Measurements from ENCODE around the gene PPARD. TPM values are rescaled to one million over a fixed set of nuclear protein-coding genes. Genes with fewer than 3 reads are reported as not detected.
A peak's percentile ranks its signal among the peaks of the same experiment; 100 is the strongest.

Gene PPARD
- total and polyA plus RNA-seq, 2 of the 13 experiments (the other 11 are each of a cell fraction or from before 2014, with no cell fraction given), result 6.1 to 13.3 TPM

DNA sequence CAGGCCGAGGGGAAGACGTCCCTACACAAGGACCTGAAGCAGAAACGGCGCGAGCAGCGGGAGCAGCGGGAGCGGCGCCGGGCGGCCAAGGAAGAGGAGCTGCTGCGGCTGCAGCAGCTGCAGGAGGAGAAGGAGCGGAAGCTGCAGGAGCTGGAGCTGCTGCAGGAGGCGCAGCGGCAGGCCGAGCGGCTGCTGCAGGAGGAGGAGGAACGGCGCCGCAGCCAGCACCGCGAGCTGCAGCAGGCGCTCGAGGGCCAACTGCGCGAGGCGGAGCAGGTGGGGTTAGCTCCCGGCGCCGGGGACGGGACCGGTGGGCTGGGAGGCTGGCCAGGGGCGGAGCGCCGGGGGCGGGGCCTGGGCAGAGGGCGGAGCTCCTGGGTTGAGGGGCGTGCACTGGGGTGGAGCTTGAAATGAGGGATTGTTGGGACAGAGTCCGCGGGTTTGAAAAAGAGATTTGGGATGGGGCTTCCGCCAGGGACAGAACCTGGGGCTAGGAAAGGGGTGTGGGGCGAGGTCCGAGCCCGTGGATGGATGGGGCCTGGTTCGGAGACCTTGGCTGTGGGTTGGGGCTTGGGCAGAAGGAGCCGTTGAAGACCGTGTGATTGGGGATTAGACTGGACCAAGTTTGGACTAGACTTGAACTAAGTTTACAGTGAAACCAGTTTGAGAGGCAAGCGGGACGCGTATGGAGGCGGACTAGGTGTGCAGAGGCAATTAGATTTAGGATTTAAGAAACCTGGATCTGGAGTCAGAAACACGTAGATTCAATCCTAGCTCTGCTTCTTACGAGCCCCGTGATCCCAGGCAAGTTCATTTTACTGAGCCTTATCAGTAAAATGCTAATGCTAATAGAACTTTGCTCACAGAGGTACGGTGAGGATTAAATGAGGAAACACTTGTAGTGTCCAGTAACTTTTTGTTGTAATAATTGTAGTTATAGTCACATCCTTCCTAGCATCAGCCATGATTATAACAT lies 23.9 kb upstream of the PPARD start (continued):
- TF ChIP-seq NRL (CRISPR knock-in tag; IDR thresholded peaks at IDR 0.05; ENCODE audit: borderline replicate concordance) (no peak; the same call in 1 of the 2 replicates), ASH2L (IDR thresholded peaks at IDR 0.05; ENCODE audit: insufficient read length, low read depth, low read length) (peak; percentile 55), CEBPB (IDR thresholded peaks at IDR 0.05; ENCODE audit: borderline replicate concordance, low read depth, low read length) (no peak), KLF12 (CRISPR knock-in tag; IDR thresholded peaks at IDR 0.05; ENCODE audit: borderline replicate concordance) (peak; percentile 97), ZNF136 (CRISPR knock-in tag; IDR thresholded peaks at IDR 0.05; ENCODE audit: low read depth) (peak; percentile 56; the same call in 1 of the 2 replicates), ATF7 (IDR thresholded peaks at IDR 0.05) (no peak), ATF7 (CRISPR knock-in tag; IDR thresholded peaks at IDR 0.05) (no peak), PRMT3 (CRISPR knock-in tag; IDR thresholded peaks at IDR 0.05; ENCODE audit: borderline replicate concordance, low read depth) (peak; percentile 10; the same call in 1 of the 2 replicates), ZNF747 (CRISPR knock-in tag; IDR thresholded peaks at IDR 0.05; ENCODE audit: borderline replicate concordance) (no peak), JUND (CRISPR knock-in tag; IDR thresholded peaks at IDR 0.05) (no peak), ZNF33B (CRISPR knock-in tag; IDR thresholded peaks at IDR 0.05) (no peak; the same call in 1 of the 2 replicates), ZNF839 (CRISPR knock-in tag; IDR thresholded peaks at IDR 0.05; ENCODE audit: borderline replicate concordance) (no peak), ZNF737 (CRISPR knock-in tag; IDR thresholded peaks at IDR 0.05; ENCODE audit: borderline replicate concordance) (no peak), POGZ (CRISPR knock-in tag; IDR thresholded peaks at IDR 0.05) (no peak; the same call in 1 of the 2 replicates), ZBTB7A (CRISPR knock-in tag; IDR thresholded peaks at IDR 0.05) (no peak), MAFK (conservative IDR thresholded peaks at IDR 0.05 in 1 of 2, IDR thresholded peaks at IDR 0.05 in 1 of 2; ENCODE audit: low read length in 2 of 2) (peak in 1 of 2 experiments; percentile 54; a peak in 2 of 4 replicates), SIN3B (IDR thresholded peaks at IDR 0.05; ENCODE audit: low read length) (no peak), ARNT (IDR thresholded peaks at IDR 0.05) (no peak), HNF4G (IDR thresholded peaks at IDR 0.05; ENCODE audit: borderline replicate concordance, low read depth, low read length) (no peak), HNF4G (CRISPR knock-in tag; IDR thresholded peaks at IDR 0.05; ENCODE audit: borderline replicate concordance, low read depth) (peak; percentile 37; the same call in 1 of the 2 replicates), ZNF563 (CRISPR knock-in tag; IDR thresholded peaks at IDR 0.05) (peak; percentile 61; the same call in 1 of the 2 replicates), GATAD2A (CRISPR knock-in tag; IDR thresholded peaks at IDR 0.05) (peak; percentile 25; the same call in 1 of the 2 replicates), GTF3A (CRISPR knock-in tag; conservative IDR thresholded peaks at IDR 0.05) (0 out of 2 replicates have a peak, but pooled peaks have one; percentile 40), ZNF329 (CRISPR knock-in tag; IDR thresholded peaks at IDR 0.05; ENCODE audit: low read depth) (no peak), ZNF552 (CRISPR knock-in tag; IDR thresholded peaks at IDR 0.05; ENCODE audit: borderline replicate concordance) (0 out of 2 replicates have a peak, but pooled peaks have one; percentile 7)
- TF ChIP-seq, protein P1, sequence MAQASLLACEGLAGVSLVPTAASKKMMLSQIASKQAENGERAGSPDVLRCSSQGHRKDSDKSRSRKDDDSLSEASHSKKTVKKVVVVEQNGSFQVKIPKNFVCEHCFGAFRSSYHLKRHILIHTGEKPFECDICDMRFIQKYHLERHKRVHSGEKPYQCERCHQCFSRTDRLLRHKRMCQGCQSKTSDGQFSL (CRISPR knock-in tag; IDR thresholded peaks at IDR 0.05), result no peak
- TF ChIP-seq, protein P2, sequence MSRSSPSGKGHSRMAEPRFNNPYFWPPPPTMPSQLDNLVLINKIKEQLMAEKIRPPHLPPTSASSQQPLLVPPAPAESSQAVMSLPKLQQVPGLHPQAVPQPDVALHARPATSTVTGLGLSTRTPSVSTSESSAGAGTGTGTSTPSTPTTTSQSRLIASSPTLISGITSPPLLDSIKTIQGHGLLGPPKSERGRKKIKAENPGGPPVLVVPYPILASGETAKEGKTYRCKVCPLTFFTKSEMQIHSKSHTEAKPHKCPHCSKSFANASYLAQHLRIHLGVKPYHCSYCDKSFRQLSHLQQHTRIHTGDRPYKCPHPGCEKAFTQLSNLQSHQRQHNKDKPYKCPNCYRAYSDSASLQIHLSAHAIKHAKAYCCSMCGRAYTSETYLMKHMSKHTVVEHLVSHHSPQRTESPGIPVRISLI (CRISPR knock-in tag; IDR thresholded peaks at IDR 0.05; ENCODE audit: borderline replicate concordance), result no peak
- TF ChIP-seq, protein P3, sequence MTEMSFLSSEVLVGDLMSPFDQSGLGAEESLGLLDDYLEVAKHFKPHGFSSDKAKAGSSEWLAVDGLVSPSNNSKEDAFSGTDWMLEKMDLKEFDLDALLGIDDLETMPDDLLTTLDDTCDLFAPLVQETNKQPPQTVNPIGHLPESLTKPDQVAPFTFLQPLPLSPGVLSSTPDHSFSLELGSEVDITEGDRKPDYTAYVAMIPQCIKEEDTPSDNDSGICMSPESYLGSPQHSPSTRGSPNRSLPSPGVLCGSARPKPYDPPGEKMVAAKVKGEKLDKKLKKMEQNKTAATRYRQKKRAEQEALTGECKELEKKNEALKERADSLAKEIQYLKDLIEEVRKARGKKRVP (CRISPR knock-in tag; IDR thresholded peaks at IDR 0.05), result no peak

Measured in HepG2 (cell line).